B cell (primary cell): ENCODE data around the gene IL1RAPL1. TPM values are rescaled to one million over a fixed set of nuclear protein-coding genes. Genes with fewer than 3 reads are reported as not detected.

Experiments used
- ATAC-seq: fragments of 200-7000 bp; cut with Tn5 transposase; one replicate; pipeline ENCODE4 v1.10.0; 2021; ENCODE audit warnings: low read depth, mild to moderate bottlenecking, moderate number of reproducible peaks, moderate library complexity
- CTCF ChIA-PET: fragments of 350-600 bp; sonication (Branson Sonifier 250); formaldehyde crosslinking; loops from one replicate; lab custom pipeline; 2021; ENCODE audit warnings: antibody characterized with exemption, inconsistent platforms; lab: Charles Lee
- POLR2A ChIA-PET: fragments of 350-600 bp; sonication (Branson Sonifier 250); formaldehyde crosslinking; loops from one replicate; lab custom pipeline; 2021; ENCODE audit warnings: antibody characterized with exemption; lab: Charles Lee
- DNase-seq: peaks from one replicate; pipeline ENCODE4 v3.0.0; 2013
- H2AFZ ChIP-seq: 2 replicates; pipeline ENCODE4 v1.6.1; 2012; ENCODE audit warnings: mild to moderate bottlenecking, low read depth, low read length; ENCODE audit not compliant: insufficient read depth, poor library complexity, severe bottlenecking
- H3K27ac ChIP-seq, 2 donors: 1 replicate in 1 of 2; 2 replicates in 1 of 2; pipeline ENCODE4 v1.5.1; 2012 to 2013; ENCODE audit warnings: low read length in 2 of 2, mild to moderate bottlenecking in 2 of 2, moderate library complexity in 1 of 2
- H3K27me3 ChIP-seq, 4 experiments: fragments of 200-600 bp in 1 of 4; sonication (generic) in 1 of 4; replicated peaks in 1 of 4; 1 replicate in 2 of 4; 2 replicates in 2 of 4; pipeline versions ENCODE4 v1.6.1 to v1.7.0; 2013 to 2016; ENCODE audit warnings: low read length in 3 of 4, mild to moderate bottlenecking in 2 of 4, mixed read lengths in 1 of 4, moderate library complexity in 1 of 4; ENCODE audit not compliant: insufficient read depth in 4 of 4, control insufficient read depth in 3 of 4; ENCODE audit errors: control extremely low read depth in 1 of 4
- H3K36me3 ChIP-seq, 2 experiments: replicated peaks in 1 of 2; 1 replicate in 1 of 2; 2 replicates in 1 of 2; pipeline versions ENCODE4 v1.6.1 to v1.7.1; 2013; ENCODE audit warnings: low read length in 1 of 2; ENCODE audit not compliant: insufficient read depth in 2 of 2, control insufficient read depth in 1 of 2; ENCODE audit errors: control extremely low read depth in 1 of 2, extremely low read depth in 1 of 2
- H3K4me1 ChIP-seq, 2 donors: fragments of 200-600 bp in 1 of 2; sonication (generic) in 1 of 2; 1 replicate in 1 of 2; 2 replicates in 1 of 2; pipeline versions ENCODE4 v1.5.1 to v1.6.1; 2013 to 2017; ENCODE audit warnings: low read length in 2 of 2; ENCODE audit not compliant: control insufficient read depth in 2 of 2, insufficient read depth in 2 of 2
- H3K4me2 ChIP-seq: replicated peaks from 2 replicates; pipeline ENCODE3; 2012; ENCODE audit warnings: mild to moderate bottlenecking, low read depth, low read length; ENCODE audit not compliant: poor library complexity, severe bottlenecking
- H3K4me3 ChIP-seq, 5 experiments: fragments of 200-600 bp in 1 of 5; sonication (generic) in 1 of 5; 1 replicate in 3 of 5; 2 replicates in 2 of 5; pipeline versions ENCODE4 v1.5.1 to v1.7.0; 2011 to 2016; ENCODE audit warnings: low read length in 4 of 5, mild to moderate bottlenecking in 4 of 5, low read depth in 2 of 5, control low read depth in 1 of 5, moderate library complexity in 1 of 5; ENCODE audit not compliant: insufficient read depth in 1 of 5; ENCODE audit errors: control extremely low read depth in 1 of 5, extremely low read depth in 1 of 5
- H3K79me2 ChIP-seq: fragments of 200-600 bp; sonication (generic); one replicate; pipeline ENCODE4 v1.6.0; 2016; ENCODE audit warnings: low read length; ENCODE audit not compliant: control insufficient read depth, insufficient read depth
- H3K9ac ChIP-seq: fragments of 200-600 bp; sonication (generic); 2 replicates; pipeline ENCODE4 v1.6.1; 2017; ENCODE audit warnings: mild to moderate bottlenecking, low read length, moderate library complexity
- H3K9me3 ChIP-seq, 3 donors: one replicate each; pipeline versions ENCODE4 v1.6.1 to v1.7.1; 2013; ENCODE audit warnings: low read length in 2 of 3; ENCODE audit not compliant: control insufficient read depth in 2 of 3, insufficient read depth in 1 of 3; ENCODE audit errors: control extremely low read depth in 1 of 3
- H4K20me1 ChIP-seq: 2 replicates; pipeline ENCODE4 v1.6.0; 2012; ENCODE audit warnings: mild to moderate bottlenecking, low read length; ENCODE audit not compliant: insufficient read depth, control insufficient read depth, poor library complexity, severe bottlenecking
- H3K27ac Mint-ChIP-seq: one replicate; pipeline ENCODE4 v1.8.0; 2021; ENCODE audit warnings: mixed read lengths
- H3K27me3 Mint-ChIP-seq: one replicate; pipeline ENCODE4 v1.8.0; 2021; ENCODE audit warnings: mixed read lengths
- H3K4me1 Mint-ChIP-seq: one replicate; pipeline ENCODE4 v1.8.0; 2021; ENCODE audit warnings: mixed read lengths
- H3K4me3 Mint-ChIP-seq: one replicate; pipeline ENCODE4 v1.8.0; 2021; ENCODE audit warnings: mixed read lengths
- H3K9me3 Mint-ChIP-seq: one replicate; pipeline ENCODE4 v1.8.0; 2022; ENCODE audit warnings: mixed read lengths; ENCODE audit not compliant: insufficient read depth
- EZH2 ChIP-seq: IDR thresholded peaks from 2 replicates; pipeline ENCODE4 v1.6.1; 2012; ENCODE audit warnings: borderline replicate concordance, low read depth, mild to moderate bottlenecking, moderate library complexity, low read length; ENCODE audit not compliant: insufficient read depth, poor library complexity, severe bottlenecking
- WGBS: methylation state at CpG from one replicate; pipeline ENCODE4 v1.1.5; 2013; ENCODE audit warnings: missing lambda C conversion rate; ENCODE audit not compliant: insufficient coverage; 5-methylcytosine and 5-hydroxymethylcytosine counted together
- intact Hi-C: fragments of 100-400 bp; cut with micrococcal nuclease; formaldehyde crosslinking; loops from one replicate; pipeline ENCODE4 v1.10.0; 2022
- polyA plus RNA-seq: library from polyadenylated mRNA; depleted of rRNA; stranded (reverse); fragments of >200 nt; gene quantifications from 2 replicates; pipeline ENCODE4 v1.2.3, GENCODE V29; 2012
- total RNA-seq, 2 donors: library from RNA; stranded (reverse); fragments of 120-200 nt in 1 of 2; gene quantifications; 1 replicate in 1 of 2; 2 replicates in 1 of 2; pipeline versions ENCODE4 v1.2.3 to v1.2.4, GENCODE V29; 2013 to 2022
- TF ChIP-seq, protein P1 (sequence below): fragments of 200-600 bp; IDR thresholded peaks from one replicate; pipeline ENCODE4 v1.8.0; 2022; ENCODE audit warnings: antibody characterized with exemption, mild to moderate bottlenecking

IL1RAPL1 gene
- total and polyA plus RNA-seq, 2 donors (not counting 1 experiment from before 2014, with no cell fraction given): not detected

DNA sequence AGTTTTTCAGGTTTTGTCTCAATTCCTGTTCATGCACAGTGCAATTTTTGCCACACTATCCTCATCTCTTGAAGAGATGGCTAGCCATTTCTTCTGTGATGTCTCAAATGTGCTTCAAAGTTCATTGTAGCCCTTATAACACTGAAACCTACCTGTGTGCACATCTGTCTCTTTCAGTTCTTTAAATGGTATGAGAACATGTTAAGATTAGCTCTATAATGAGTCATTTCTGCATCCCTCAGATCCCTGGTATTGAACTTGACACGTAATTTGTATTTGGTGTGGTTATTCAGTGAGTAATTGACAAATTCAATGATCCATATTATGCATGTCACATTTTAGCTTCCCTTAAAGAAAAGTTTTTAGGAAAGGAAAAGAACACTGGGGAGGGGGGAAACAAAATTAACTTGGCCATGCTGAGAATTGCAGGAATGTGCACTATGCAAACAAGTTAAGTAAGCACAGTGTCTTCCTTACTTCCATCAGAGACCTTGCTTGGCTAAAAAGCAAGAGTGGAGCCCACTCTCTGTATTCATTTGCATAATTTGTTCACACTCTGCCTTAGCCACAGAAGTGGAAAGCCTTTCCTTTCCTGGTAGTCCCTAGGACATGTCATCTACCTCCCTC, 968.3 kb downstream of the IL1RAPL1 start:
- Histone ChIP-seq H4K20me1 (no peaks in the 10 kb centered on the region), H3K27me3 (no peaks in the 10 kb centered on the region), H3K9ac (no peak overlapping the region), H3K4me1 (no peaks in the 10 kb centered on the region), H3K4me3 (no peak overlapping the region), H3K36me3 (no peaks in the 10 kb centered on the region), H3K79me2 (no peaks in the 10 kb centered on the region), H2AFZ (no peak overlapping the region), H3K4me2 (no peak overlapping the region), H3K27ac (no peak overlapping the region), H3K9me3 (no peaks in the 10 kb centered on the region)
- Mint-ChIP-seq H3K27ac (no peak overlapping the region), H3K4me3 (no peak overlapping the region), H3K9me3 (no peaks in the 10 kb centered on the region), H3K27me3 (no peaks in the 10 kb centered on the region), H3K4me1 (peaks cover 1% of the 10 kb centered on the region)
- TF ChIP-seq EZH2: no peak
- TF ChIP-seq, protein P1, sequence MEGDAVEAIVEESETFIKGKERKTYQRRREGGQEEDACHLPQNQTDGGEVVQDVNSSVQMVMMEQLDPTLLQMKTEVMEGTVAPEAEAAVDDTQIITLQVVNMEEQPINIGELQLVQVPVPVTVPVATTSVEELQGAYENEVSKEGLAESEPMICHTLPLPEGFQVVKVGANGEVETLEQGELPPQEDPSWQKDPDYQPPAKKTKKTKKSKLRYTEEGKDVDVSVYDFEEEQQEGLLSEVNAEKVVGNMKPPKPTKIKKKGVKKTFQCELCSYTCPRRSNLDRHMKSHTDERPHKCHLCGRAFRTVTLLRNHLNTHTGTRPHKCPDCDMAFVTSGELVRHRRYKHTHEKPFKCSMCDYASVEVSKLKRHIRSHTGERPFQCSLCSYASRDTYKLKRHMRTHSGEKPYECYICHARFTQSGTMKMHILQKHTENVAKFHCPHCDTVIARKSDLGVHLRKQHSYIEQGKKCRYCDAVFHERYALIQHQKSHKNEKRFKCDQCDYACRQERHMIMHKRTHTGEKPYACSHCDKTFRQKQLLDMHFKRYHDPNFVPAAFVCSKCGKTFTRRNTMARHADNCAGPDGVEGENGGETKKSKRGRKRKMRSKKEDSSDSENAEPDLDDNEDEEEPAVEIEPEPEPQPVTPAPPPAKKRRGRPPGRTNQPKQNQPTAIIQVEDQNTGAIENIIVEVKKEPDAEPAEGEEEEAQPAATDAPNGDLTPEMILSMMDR: no peak
- no CpG with 5 or more reads among the region's 1 CpG for WGBS
- ChIA-PET CTCF (no interaction called here), POLR2A (no interaction called here)
- intact Hi-C loops: no loop called here
- DNase-seq (no peak), ATAC-seq (no peak)

DNA sequence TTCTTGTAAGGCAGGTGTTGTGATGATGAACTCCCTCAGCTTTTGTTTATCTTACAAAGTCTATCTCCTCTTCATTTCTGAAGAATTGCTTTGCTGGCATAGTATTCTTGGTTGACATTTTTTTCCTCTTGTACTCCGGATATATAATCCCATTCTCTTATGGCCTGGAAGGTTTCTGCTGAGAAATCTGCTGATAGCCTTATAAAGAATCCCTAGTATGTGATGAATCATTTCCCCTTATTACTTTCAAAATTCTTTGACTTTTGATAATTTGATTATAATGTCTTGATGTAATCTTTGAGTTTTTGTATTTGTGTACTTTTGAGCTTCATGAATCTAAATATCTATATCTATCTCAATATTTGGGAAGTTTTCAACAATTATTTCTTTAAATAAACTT, 972.8 kb downstream of the IL1RAPL1 start:
- WGBS: no CpG with 5 or more reads among the region's 1 CpG
- Mint-ChIP-seq H3K9me3 (no peaks in the 10 kb centered on the region), H3K27me3 (no peaks in the 10 kb centered on the region), H3K4me3 (no peak overlapping the region), H3K27ac (no peak overlapping the region), H3K4me1 (peaks cover 1% of the 10 kb centered on the region)
- Histone ChIP-seq H2AFZ (no peak overlapping the region), H3K4me1 (no peaks in the 10 kb centered on the region), H3K27ac (no peak overlapping the region), H3K4me2 (no peak overlapping the region), H3K27me3 (no peaks in the 10 kb centered on the region), H3K9me3 (no peaks in the 10 kb centered on the region), H3K9ac (no peak overlapping the region), H3K4me3 (no peak overlapping the region), H3K36me3 (no peaks in the 10 kb centered on the region), H3K79me2 (no peaks in the 10 kb centered on the region), H4K20me1 (no peaks in the 10 kb centered on the region)
- TF ChIP-seq, protein P1: no peak
- TF ChIP-seq EZH2: no peak
- ChIA-PET POLR2A (no interaction called here), CTCF (no interaction called here)
- intact Hi-C loops: no loop called here
- ATAC-seq (no peak), DNase-seq (no peak)
